ENCODE data around the gene MTF2. TPM values are rescaled to one million over a fixed set of nuclear protein-coding genes. Genes with fewer than 3 reads are reported as not detected.

MTF2 gene
- total RNA-seq, result 10.1 and 13.6 TPM in 2 replicates

DNA sequence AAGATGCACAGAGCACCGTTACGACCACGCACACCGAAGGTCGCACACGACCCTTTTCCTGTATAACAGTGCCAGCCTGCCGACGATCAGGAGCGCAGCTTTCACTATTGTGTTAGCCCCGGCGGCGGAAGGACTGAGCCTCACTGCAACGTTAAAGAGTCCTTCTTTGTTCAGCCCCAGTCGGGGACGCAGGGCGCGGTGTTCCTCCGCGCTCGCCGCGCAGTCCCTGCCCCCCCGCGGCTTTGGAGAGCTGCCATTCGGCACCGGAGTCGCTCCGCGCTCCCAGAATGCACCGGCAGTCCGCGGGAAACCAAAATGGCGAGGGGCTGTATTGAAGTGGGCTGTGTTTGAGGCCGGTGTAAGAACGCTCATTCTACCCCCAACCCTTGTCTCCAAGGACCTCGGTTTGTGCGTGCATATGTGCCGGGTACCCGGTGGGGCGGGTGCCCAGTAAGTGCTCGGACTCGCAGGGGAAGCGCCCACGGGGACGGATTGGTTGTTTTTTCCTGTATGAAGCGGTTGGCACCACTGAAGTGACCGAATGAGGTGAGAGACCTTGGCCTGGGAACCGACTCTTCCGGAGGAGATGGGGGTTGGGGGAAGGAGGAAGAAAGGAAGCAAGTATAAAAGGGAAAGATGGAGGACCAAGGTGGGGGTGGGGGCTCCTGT, at the start of gene MTF2:
Gene MTF2, plus strand, starts transcription at position 298 of the 669 bp plus-strand sequence. Its CDS starts 244 bp downstream, at position 542.

DNA sequence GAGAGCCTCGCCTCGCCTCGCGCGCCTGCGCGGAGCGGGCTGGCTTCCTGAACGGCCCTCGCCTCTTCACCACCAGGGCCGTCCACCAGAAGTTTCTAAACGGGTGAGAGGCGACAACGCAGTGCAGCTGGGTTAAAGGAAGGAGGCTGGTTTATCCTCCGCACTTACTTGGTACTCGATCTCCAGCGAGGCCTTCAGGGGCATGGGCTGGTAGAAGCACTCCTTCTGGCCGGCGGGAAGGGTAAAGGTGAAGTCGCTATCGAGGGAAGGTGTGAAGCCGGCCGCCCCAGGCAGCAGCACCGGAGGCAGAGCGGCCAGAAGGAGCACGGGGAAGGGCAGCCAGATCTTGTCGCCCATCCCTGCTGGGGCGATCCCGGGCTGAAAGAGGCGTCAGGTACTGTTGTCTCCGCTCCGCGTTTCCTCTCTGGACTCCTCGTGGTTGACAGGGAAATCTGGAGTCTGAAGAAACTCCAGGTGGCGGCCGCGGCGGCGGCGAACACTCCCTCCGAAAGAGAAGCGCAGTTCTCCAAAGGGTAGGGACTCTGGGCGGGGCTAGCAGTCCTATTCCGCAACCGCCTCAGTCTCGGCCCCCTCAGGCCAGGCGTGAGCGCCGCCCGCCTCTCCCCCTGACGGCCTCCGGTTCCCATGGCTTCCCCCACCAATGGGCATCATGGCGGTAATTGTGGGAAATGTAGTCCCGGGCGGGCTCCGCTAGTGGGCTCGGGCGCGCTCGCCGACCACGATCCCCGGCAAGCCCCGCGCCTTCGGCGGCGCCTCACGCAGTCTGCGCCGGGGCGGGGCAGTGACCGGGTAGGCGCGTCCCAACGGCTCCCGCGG, 101.0 kb downstream of the MTF2 start, which contains the start of gene TMED5:
Gene TMED5, minus strand, starts transcription at position 528 of the 837 bp plus-strand sequence. Its CDS starts 171 bp downstream, at position 357.

DNA sequence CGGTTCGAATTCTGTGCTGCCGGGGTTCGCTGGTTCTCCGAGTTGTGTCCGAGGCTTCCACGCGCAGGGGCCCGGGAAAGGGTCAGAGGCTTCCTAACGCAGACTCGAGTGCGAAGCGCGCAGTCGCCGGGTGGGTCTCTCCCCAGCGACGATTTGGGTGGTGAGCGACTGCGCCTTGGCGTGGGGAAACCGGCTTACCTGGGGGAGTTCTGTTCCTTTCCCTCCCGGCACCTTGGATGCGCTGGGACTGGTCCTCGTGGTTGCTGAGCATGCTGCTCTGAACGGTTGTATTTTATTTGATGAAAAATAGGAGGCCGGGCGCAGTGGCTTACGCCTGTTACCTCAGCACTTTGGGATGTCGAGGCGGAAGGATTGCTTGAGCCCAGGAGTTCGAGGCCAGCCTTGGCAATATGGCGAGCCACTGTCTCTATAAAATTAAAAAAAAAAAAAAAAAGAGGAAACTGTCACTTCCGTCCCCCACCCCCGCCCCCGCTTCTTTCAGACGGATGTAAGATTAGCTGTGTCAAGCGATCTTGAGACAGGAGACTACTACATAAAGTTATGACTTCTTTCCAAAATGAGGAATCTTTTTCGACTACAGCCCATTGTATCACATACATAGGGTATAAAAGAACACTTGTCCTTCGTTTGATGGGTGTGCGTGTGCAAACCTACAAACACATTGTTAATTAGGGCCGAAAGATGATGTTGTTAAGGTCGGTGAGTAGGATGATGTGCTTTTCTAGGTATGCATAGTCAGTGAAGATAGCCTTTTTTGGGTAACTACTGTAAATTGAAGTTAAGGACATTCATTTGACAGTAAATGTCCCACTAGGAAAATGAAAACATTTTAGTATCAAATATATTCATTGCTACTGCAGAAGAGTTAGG, 101.9 kb downstream of the MTF2 start, which contains the start of gene CCDC18:
Gene CCDC18, plus strand, starts transcription at position 2 of the 891 bp plus-strand sequence. CDS start 2,638 bp downstream, outside the sequence.

Other genes with a start within 250 kb of the MTF2 start
- 1,416 and 1,539 TPM in 2 replicates for gene RPL5, start 247.2 kb upstream of the MTF2 start, total RNA-seq
- gene DIPK1A, start 117.8 kb upstream of the MTF2 start, total RNA-seq, result 12.5 and 15.8 TPM in 2 replicates
- 50.6 and 66.4 TPM in 2 replicates for gene TMED5, start 101.1 kb downstream of the MTF2 start, total RNA-seq
- 7.7 and 10.6 TPM in 2 replicates for gene CCDC18, start 101.4 kb downstream of the MTF2 start, total RNA-seq